Prostate gland (tissue), 2 donors: Measurements from ENCODE around the gene COIL.

Source experiments
- POLR2A ChIP-seq: fragments of 450-650 bp; IDR thresholded peaks from one replicate; pipeline ENCODE4 v1.6.1; 2016; ENCODE audit warnings: antibody characterized with exemption, mild to moderate bottlenecking
- POLR2AphosphoS5 ChIP-seq: sonication (generic); formaldehyde crosslinking; IDR thresholded peaks from one replicate; pipeline ENCODE4 v1.6.1; 2017; ENCODE audit warnings: antibody characterized with exemption
- TF ChIP-seq, protein P1 (sequence below), 4 experiments: fragments of 200-600 bp in 2 of 4; fragments of 450-650 bp in 2 of 4; sonication (generic) in 2 of 4; IDR thresholded peaks; 1 replicate in 3 of 4; 2 replicates in 1 of 4; pipeline ENCODE4 v1.5.1; 2016 to 2019; ENCODE audit warnings: antibody characterized with exemption in 4 of 4, mild to moderate bottlenecking in 2 of 4, moderate library complexity in 2 of 4

GRCh38 chr17:56890906-56891674 is 69.8 kb downstream of the COIL start:
- TF ChIP-seq, protein P1, sequence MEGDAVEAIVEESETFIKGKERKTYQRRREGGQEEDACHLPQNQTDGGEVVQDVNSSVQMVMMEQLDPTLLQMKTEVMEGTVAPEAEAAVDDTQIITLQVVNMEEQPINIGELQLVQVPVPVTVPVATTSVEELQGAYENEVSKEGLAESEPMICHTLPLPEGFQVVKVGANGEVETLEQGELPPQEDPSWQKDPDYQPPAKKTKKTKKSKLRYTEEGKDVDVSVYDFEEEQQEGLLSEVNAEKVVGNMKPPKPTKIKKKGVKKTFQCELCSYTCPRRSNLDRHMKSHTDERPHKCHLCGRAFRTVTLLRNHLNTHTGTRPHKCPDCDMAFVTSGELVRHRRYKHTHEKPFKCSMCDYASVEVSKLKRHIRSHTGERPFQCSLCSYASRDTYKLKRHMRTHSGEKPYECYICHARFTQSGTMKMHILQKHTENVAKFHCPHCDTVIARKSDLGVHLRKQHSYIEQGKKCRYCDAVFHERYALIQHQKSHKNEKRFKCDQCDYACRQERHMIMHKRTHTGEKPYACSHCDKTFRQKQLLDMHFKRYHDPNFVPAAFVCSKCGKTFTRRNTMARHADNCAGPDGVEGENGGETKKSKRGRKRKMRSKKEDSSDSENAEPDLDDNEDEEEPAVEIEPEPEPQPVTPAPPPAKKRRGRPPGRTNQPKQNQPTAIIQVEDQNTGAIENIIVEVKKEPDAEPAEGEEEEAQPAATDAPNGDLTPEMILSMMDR (IDR thresholded peaks at IDR 0.05) = no peak
- TF ChIP-seq POLR2AphosphoS5 = no peak
- no peak for TF ChIP-seq POLR2A
